Endothelial cell of umbilical vein (primary cell): ENCODE data around the gene CSPG5. TPM values are rescaled to one million over a fixed set of nuclear protein-coding genes. Genes with fewer than 3 reads are reported as not detected.

Experiments used
- BruUV-seq: library from RNA; stranded (reverse); fragments of 400-500 nt; replicated peaks from 2 replicates; lab custom pipeline; 2021; lab: Mats Ljungman, UMichigan
- CTCF ChIA-PET: fragments of 300-600, 350-600 bp; sonication (Branson Sonifier 250); formaldehyde crosslinking; loops from one replicate; lab custom pipeline; 2021; ENCODE audit warnings: antibody characterized with exemption, inconsistent platforms; lab: Charles Lee
- POLR2A ChIA-PET: fragments of 300-600, 350-600 bp; sonication (Branson Sonifier 250); formaldehyde crosslinking; loops from one replicate; lab custom pipeline; 2021; ENCODE audit warnings: antibody characterized with exemption, inconsistent platforms; lab: Charles Lee
- DNase-seq: peaks from one replicate; pipeline ENCODE4 v3.0.0-alpha.2; 2011; ENCODE audit warnings: low read depth, low spot score
- FAIRE-seq: peaks from 2 replicates; lab custom pipeline; 2011; peaks lifted over from hg19 to GRCh38; lab: Jason Lieb, UNC
- H2AFZ ChIP-seq: 2 replicates; pipeline ENCODE4 v1.6.0; 2012; ENCODE audit warnings: low read depth, low read length, control low read depth, inconsistent platforms
- H3K27ac ChIP-seq: 2 replicates; pipeline ENCODE4 v1.5.1; 2011; ENCODE audit warnings: low read depth, mild to moderate bottlenecking, control low read depth, low read length, moderate library complexity; ENCODE audit not compliant: insufficient read depth
- H3K27me3 ChIP-seq, 2 experiments: 2 replicates each; pipeline versions ENCODE4 v1.6.0 to v1.6.1; 2011; ENCODE audit warnings: low read length in 2 of 2, mixed read lengths in 1 of 2; ENCODE audit not compliant: control insufficient read depth in 2 of 2, insufficient read depth in 2 of 2
- H3K36me3 ChIP-seq, 2 experiments: 2 replicates in 1 of 2; 3 replicates in 1 of 2; pipeline ENCODE4 v1.5.1; 2011; ENCODE audit warnings: low read length in 2 of 2, mild to moderate bottlenecking in 1 of 2, moderate library complexity in 1 of 2; ENCODE audit not compliant: control insufficient read depth in 2 of 2, insufficient read depth in 2 of 2; ENCODE audit errors: extremely low read depth in 1 of 2
- H3K4me1 ChIP-seq: 3 replicates; pipeline ENCODE4 v1.5.1; 2011; ENCODE audit warnings: mild to moderate bottlenecking, low read length; ENCODE audit not compliant: control insufficient read depth, insufficient read depth; ENCODE audit errors: extremely low read depth
- H3K4me2 ChIP-seq: 2 replicates; pipeline ENCODE4 v1.6.1; 2011; ENCODE audit warnings: low read length, control low read depth, mixed read lengths; ENCODE audit not compliant: insufficient read depth
- H3K4me3 ChIP-seq, 3 experiments: fragments of 200-600 bp in 1 of 3; sonication (generic), shearing (Covaris generic) in 1 of 3; replicated peaks in 1 of 3; 2 replicates each; pipeline ENCODE4 v1.5.1; 2011 to 2016; ENCODE audit warnings: control low read depth in 3 of 3, low read length in 3 of 3, mild to moderate bottlenecking in 2 of 3, inconsistent platforms in 1 of 3, low read depth in 1 of 3, moderate library complexity in 1 of 3; ENCODE audit not compliant: insufficient read depth in 1 of 3
- H3K79me2 ChIP-seq: 2 replicates; pipeline ENCODE4 v1.6.0; 2012; ENCODE audit warnings: low read length, inconsistent platforms; ENCODE audit not compliant: control insufficient read depth, insufficient read depth
- H3K9ac ChIP-seq: replicated peaks from 2 replicates; pipeline ENCODE3; 2011; ENCODE audit warnings: low read length, control low read depth; ENCODE audit not compliant: insufficient read depth; ENCODE audit errors: extremely low read depth
- H3K9me1 ChIP-seq: replicated peaks from 3 replicates; pipeline ENCODE4 v1.6.0; 2011; ENCODE audit warnings: mild to moderate bottlenecking, low read length; ENCODE audit not compliant: control insufficient read depth, insufficient read depth; ENCODE audit errors: extremely low read depth
- H3K9me3 ChIP-seq: replicated peaks from 2 replicates; pipeline ENCODE4 v1.5.1; 2012; ENCODE audit warnings: low read length, inconsistent platforms; ENCODE audit not compliant: control insufficient read depth, insufficient read depth
- H4K20me1 ChIP-seq: replicated peaks from 2 replicates; pipeline ENCODE3; 2011; ENCODE audit warnings: mild to moderate bottlenecking, low read length; ENCODE audit not compliant: control insufficient read depth, insufficient read depth; ENCODE audit errors: extremely low read depth
- EZH2 ChIP-seq: IDR thresholded peaks from 2 replicates; pipeline ENCODE4 v1.6.1; 2012; ENCODE audit warnings: borderline replicate concordance, low read depth, mild to moderate bottlenecking, moderate library complexity, low read length, inconsistent platforms; ENCODE audit not compliant: severe bottlenecking
- GATA2 ChIP-seq: IDR thresholded peaks from 2 replicates; pipeline ENCODE4 v1.7.0; 2011; ENCODE audit warnings: low read depth, mild to moderate bottlenecking, moderate library complexity, mixed read lengths, low read length; ENCODE audit not compliant: insufficient read length, insufficient read depth
- MYC ChIP-seq: IDR thresholded peaks from one replicate; pipeline ENCODE4 v1.6.1; 2011; ENCODE audit warnings: mild to moderate bottlenecking, low read depth, low read length
- POLR2A ChIP-seq: IDR thresholded peaks from 2 replicates; pipeline ENCODE4 v1.6.1; 2012; ENCODE audit warnings: low read depth, mild to moderate bottlenecking, control low read depth, low read length
- POLR2AphosphoS5 ChIP-seq: IDR thresholded peaks from 2 replicates; pipeline ENCODE4 v1.6.1; 2012; ENCODE audit warnings: low read depth, mild to moderate bottlenecking, control low read depth, low read length, moderate library complexity; ENCODE audit not compliant: insufficient read depth
- dilution Hi-C: fragments of 300-500 bp; cut with MboI; formaldehyde crosslinking; loops from one replicate; pipeline ENCODE4 v1.15.0; 2019; ENCODE audit warnings: low sequenced_read_pairs; ENCODE audit not compliant: extremely low pct_ligation_motif_present
- intact Hi-C: fragments of 100-400 bp; cut with micrococcal nuclease; formaldehyde crosslinking; loops from one replicate; pipeline ENCODE4 v1.10.0; 2022
- polyA plus RNA-seq, 4 experiments: library from polyadenylated mRNA; depleted of rRNA in 3 of 4; stranded (reverse) in 3 of 4; unstranded in 1 of 4; fragments of >200 nt; gene quantifications; 2 replicates each; pipeline versions ENCODE4 v1.2.1 to v1.2.3, GENCODE V29; 2011 to 2012; ENCODE audit warnings: missing spikeins in 1 of 4
- total RNA-seq: library from RNA; stranded (reverse); gene quantifications from 2 replicates; pipeline ENCODE4 v1.2.3, GENCODE V29; 2021
- TF ChIP-seq, protein P1 (sequence below), 2 donors: IDR thresholded peaks; 1 replicate in 1 of 2; 2 replicates in 1 of 2; pipeline ENCODE4 v1.5.1; 2011; ENCODE audit warnings: low read length in 2 of 2, mild to moderate bottlenecking in 2 of 2, moderate library complexity in 2 of 2, control low read depth in 1 of 2, inconsistent platforms in 1 of 2, low read depth in 1 of 2; ENCODE audit not compliant: insufficient read depth in 1 of 2; ENCODE audit errors: extremely low read depth in 1 of 2
- TF ChIP-seq, protein P2 (sequence below): IDR thresholded peaks from 2 replicates; pipeline ENCODE4 v1.6.1; 2011; ENCODE audit not compliant: insufficient read depth, insufficient read length

The CSPG5 gene
- total and polyA plus RNA-seq, 2 donors (not counting 3 experiments of a cell fraction or from before 2014, with no cell fraction given): 0.32 to 0.55 TPM

DNA sequence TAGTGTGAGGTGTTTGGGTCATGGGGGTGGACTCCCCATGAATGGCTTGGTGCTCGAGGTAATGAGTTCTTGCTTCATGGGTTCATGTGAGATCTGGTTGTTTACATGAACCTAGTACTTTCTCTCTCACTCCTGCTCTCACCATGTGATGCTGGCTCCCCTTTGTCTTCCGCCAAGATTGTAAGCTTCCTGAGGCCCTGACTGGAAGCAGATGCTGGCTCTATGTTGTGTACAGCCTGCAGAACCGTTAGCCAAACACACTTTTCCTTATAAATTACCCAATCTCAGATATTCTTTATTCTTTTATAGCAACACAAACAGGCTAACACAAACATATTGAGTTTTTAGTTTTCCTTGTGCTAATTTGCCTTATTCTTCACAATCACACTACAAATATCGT lies 3.2 kb upstream of the CSPG5 start:
- TF ChIP-seq POLR2AphosphoS5: no peak
- TF ChIP-seq GATA2: no peak
- TF ChIP-seq EZH2: no peak
- no peak for TF ChIP-seq MYC
- TF ChIP-seq POLR2A: no peak
- TF ChIP-seq, protein P1, sequence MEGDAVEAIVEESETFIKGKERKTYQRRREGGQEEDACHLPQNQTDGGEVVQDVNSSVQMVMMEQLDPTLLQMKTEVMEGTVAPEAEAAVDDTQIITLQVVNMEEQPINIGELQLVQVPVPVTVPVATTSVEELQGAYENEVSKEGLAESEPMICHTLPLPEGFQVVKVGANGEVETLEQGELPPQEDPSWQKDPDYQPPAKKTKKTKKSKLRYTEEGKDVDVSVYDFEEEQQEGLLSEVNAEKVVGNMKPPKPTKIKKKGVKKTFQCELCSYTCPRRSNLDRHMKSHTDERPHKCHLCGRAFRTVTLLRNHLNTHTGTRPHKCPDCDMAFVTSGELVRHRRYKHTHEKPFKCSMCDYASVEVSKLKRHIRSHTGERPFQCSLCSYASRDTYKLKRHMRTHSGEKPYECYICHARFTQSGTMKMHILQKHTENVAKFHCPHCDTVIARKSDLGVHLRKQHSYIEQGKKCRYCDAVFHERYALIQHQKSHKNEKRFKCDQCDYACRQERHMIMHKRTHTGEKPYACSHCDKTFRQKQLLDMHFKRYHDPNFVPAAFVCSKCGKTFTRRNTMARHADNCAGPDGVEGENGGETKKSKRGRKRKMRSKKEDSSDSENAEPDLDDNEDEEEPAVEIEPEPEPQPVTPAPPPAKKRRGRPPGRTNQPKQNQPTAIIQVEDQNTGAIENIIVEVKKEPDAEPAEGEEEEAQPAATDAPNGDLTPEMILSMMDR (IDR thresholded peaks at IDR 0.05; ENCODE audit: extremely low read depth in 1 of 2, insufficient read depth in 1 of 2, low read depth in 1 of 2, low read length in 2 of 2): no peak
- TF ChIP-seq, protein P2, sequence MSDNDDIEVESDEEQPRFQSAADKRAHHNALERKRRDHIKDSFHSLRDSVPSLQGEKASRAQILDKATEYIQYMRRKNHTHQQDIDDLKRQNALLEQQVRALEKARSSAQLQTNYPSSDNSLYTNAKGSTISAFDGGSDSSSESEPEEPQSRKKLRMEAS: no peak
- no peak for DNase-seq
- Histone ChIP-seq H3K4me1 (peaks cover 2% of the 10 kb centered on the region), H3K36me3 (peaks cover 0 to 7% of the 10 kb centered on the region in 2 experiments), H3K9me1 (no peaks in the 10 kb centered on the region), H3K4me3 (no peak overlapping the region), H2AFZ (no peak overlapping the region), H3K9me3 (no peaks in the 10 kb centered on the region), H3K4me2 (no peak overlapping the region), H3K79me2 (no peaks in the 10 kb centered on the region), H3K27ac (no peak overlapping the region), H3K9ac (no peak overlapping the region), H3K27me3 (peaks cover 14% of the 10 kb centered on the region in 2 experiments), H4K20me1 (no peaks in the 10 kb centered on the region)
- dilution Hi-C loops: no loop called here
- no TSS peak for BruUV-seq
- no peak for FAIRE-seq
- intact Hi-C loops: no loop called here
- CTCF ChIA-PET: no interaction called here
- POLR2A ChIA-PET: no interaction called here
